ENCODE results near the gene NFX1.
"Not testable (repeated sequence)": the region's sequence is repeated elsewhere in the genome, so short reads cannot be mapped to it uniquely, and the experiment has no call there.

NFX1 gene

GRCh38 chr9:33354651-33355211 is 64.4 kb downstream of the NFX1 start:
- DNase-seq (ENCODE audit: low read depth in 1 of 2, low spot score in 1 of 2) = no peak

GRCh38 chr9:33355933-33356332 is 65.6 kb downstream of the NFX1 start:
- DNase-seq (ENCODE audit: low read depth in 1 of 2, low spot score in 1 of 2) = no peak

GRCh38 chr9:33358641-33359040 is 68.3 kb downstream of the NFX1 start:
- not testable (repeated sequence) for DNase-seq (ENCODE audit: low read depth in 1 of 2, low spot score in 1 of 2)

GRCh38 chr9:33364127-33364526 is 73.8 kb downstream of the NFX1 start:
- DNase-seq (ENCODE audit: low read depth in 1 of 2, low spot score in 1 of 2) = no peak

GRCh38 chr9:33364814-33365213 is 74.5 kb downstream of the NFX1 start:
- not testable (repeated sequence) for DNase-seq (ENCODE audit: low read depth in 1 of 2, low spot score in 1 of 2)

- DNase-seq (ENCODE audit: low read depth in 1 of 2, low spot score in 1 of 2) = no peak
Observed at GRCh38 chr9:33366979-33367480, 76.7 kb downstream of the NFX1 start.

GRCh38 chr9:33372900-33373299 is 82.6 kb downstream of the NFX1 start:
- no peak for DNase-seq (ENCODE audit: low read depth in 1 of 2, low spot score in 1 of 2)

GRCh38 chr9:33374190-33374589 is 83.9 kb downstream of the NFX1 start:
- no peak for DNase-seq (ENCODE audit: low read depth in 1 of 2, low spot score in 1 of 2)

GRCh38 chr9:33374634-33375237 is 84.4 kb downstream of the NFX1 start:
- DNase-seq (ENCODE audit: low read depth in 1 of 2, low spot score in 1 of 2) = peak; percentile 22 to 24

GRCh38 chr9:33375238-33375840 is 85.0 kb downstream of the NFX1 start:
- DNase-seq (ENCODE audit: low read depth in 1 of 2, low spot score in 1 of 2) = no peak

- no peak for DNase-seq (ENCODE audit: low read depth in 1 of 2, low spot score in 1 of 2)
Observed at GRCh38 chr9:33375841-33376321, 85.6 kb downstream of the NFX1 start.

- no peak for DNase-seq (ENCODE audit: low read depth in 1 of 2, low spot score in 1 of 2)
Observed at GRCh38 chr9:33377089-33377715, 86.9 kb downstream of the NFX1 start.

GRCh38 chr9:33378121-33378795 is 87.9 kb downstream of the NFX1 start:
- DNase-seq (ENCODE audit: low read depth in 1 of 2, low spot score in 1 of 2) = no peak

GRCh38 chr9:33379666-33380389 is 89.5 kb downstream of the NFX1 start:
- no peak for DNase-seq (ENCODE audit: low read depth in 1 of 2, low spot score in 1 of 2)

GRCh38 chr9:33380390-33381094 is 90.2 kb downstream of the NFX1 start:
- no peak for DNase-seq (ENCODE audit: low read depth in 1 of 2, low spot score in 1 of 2)

GRCh38 chr9:33381231-33381791 is 91.0 kb downstream of the NFX1 start:
- DNase-seq (ENCODE audit: low read depth in 1 of 2, low spot score in 1 of 2) = no peak

GRCh38 chr9:33382397-33382796 is 92.1 kb downstream of the NFX1 start:
- DNase-seq (ENCODE audit: low read depth in 1 of 2, low spot score in 1 of 2) = not testable (repeated sequence)

- DNase-seq (ENCODE audit: low read depth in 1 of 2, low spot score in 1 of 2) = not testable (repeated sequence)
Observed at GRCh38 chr9:33383396-33383795, 93.1 kb downstream of the NFX1 start.

- DNase-seq (ENCODE audit: low read depth in 1 of 2, low spot score in 1 of 2) = not testable (repeated sequence)
Observed at GRCh38 chr9:33385536-33385935, 95.2 kb downstream of the NFX1 start.

Data from stimulated activated CD4-positive, alpha-beta T cell treated with anti-CD3 and anti-CD28 coated beads, Interleukin-15, amount 100 ng/mL, for 1 hour (primary cell).